Liver (tissue), 3 donors: Measurements from ENCODE around the gene PCDHGB4.

Experiments
- ATF3 ChIP-seq: IDR thresholded peaks from 2 replicates; pipeline ENCODE4 v1.6.1; 2016; ENCODE audit warnings: antibody characterized with exemption
- CTCF ChIP-seq: fragments of 150-350 bp; IDR thresholded peaks from 2 replicates; pipeline ENCODE4 v1.5.1; 2017; ENCODE audit warnings: improper control_type of control experiment, low read depth, low read length; ENCODE audit not compliant: missing input control
- EGR1 ChIP-seq, 2 donors: IDR thresholded peaks; 2 replicates each; pipeline ENCODE4 v1.6.1; 2016 to 2018; ENCODE audit warnings: antibody characterized with exemption in 2 of 2, low read depth in 2 of 2
- HNF4G ChIP-seq: IDR thresholded peaks from 2 replicates; pipeline ENCODE4 v1.6.1; 2016; ENCODE audit warnings: antibody characterized with exemption
- JUND ChIP-seq, 2 donors: IDR thresholded peaks; 2 replicates each; pipeline ENCODE4 v1.6.1; 2016; ENCODE audit warnings: antibody characterized with exemption in 2 of 2
- MAX ChIP-seq: IDR thresholded peaks from 2 replicates; pipeline ENCODE4 v1.6.1; 2016; ENCODE audit warnings: antibody characterized with exemption
- NR2F2 ChIP-seq: IDR thresholded peaks from 2 replicates; pipeline ENCODE4 v1.6.1; 2016; ENCODE audit warnings: antibody characterized with exemption
- RAD21 ChIP-seq, 2 donors: IDR thresholded peaks; 2 replicates each; pipeline ENCODE4 v1.6.1; 2016; ENCODE audit warnings: antibody characterized with exemption in 2 of 2, mild to moderate bottlenecking in 2 of 2
- REST ChIP-seq: IDR thresholded peaks from 2 replicates; pipeline ENCODE4 v1.6.1; 2016; ENCODE audit warnings: antibody characterized with exemption, mild to moderate bottlenecking
- RXRA ChIP-seq, 2 donors: IDR thresholded peaks; 2 replicates each; pipeline ENCODE4 v1.6.1; 2017 to 2018; ENCODE audit warnings: antibody characterized with exemption in 2 of 2, mild to moderate bottlenecking in 1 of 2
- SP1 ChIP-seq: IDR thresholded peaks from 2 replicates; pipeline ENCODE4 v1.6.1; 2018; ENCODE audit warnings: antibody characterized with exemption, mild to moderate bottlenecking
- YY1 ChIP-seq: IDR thresholded peaks from 2 replicates; pipeline ENCODE4 v1.6.1; 2016; ENCODE audit warnings: antibody characterized with exemption, mild to moderate bottlenecking
- donor health status: healthy.
- donor health status: healthy.

- TF ChIP-seq CTCF (no peak), NR2F2 (no peak), YY1 (no peak), REST (no peak), RXRA (IDR thresholded peaks at IDR 0.05) (no peak), HNF4G (no peak), MAX (no peak), SP1 (no peak), ATF3 (no peak), JUND (IDR thresholded peaks at IDR 0.05) (no peak), EGR1 (IDR thresholded peaks at IDR 0.05; ENCODE audit: low read depth in 2 of 2) (no peak), RAD21 (IDR thresholded peaks at IDR 0.05) (no peak)
Observed at GRCh38 chr5:141356950-141357349, 30.5 kb upstream of the PCDHGB4 start.
